ENCODE results near the gene SSTR3.

The SSTR3 gene

DNA sequence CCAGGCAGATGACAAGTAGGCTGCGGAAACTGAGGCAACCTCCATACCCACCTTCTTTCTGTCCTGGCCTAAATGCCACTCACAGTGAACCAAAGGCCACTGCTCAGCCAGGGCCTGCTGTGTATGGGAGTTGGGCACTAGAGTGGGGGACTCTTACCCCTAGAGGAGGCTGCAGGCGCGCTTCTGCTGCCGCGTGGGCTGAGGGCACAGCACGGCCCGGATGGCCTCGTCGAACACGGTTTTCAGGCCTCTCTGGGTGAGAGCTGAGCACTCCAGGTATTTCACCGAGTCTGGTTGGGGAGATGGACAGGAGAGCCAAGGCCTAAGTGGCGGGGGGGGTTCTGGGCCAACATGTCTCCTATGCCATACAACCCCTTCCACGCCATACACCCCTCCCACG is 14.2 kb upstream of the SSTR3 start:
- H3K4me3 ChIP-seq, result no peak overlapping the region
- no peaks in the 10 kb centered on the region for H3K9me3 ChIP-seq
- peaks cover 0 to 9% (median 0%) of the 10 kb centered on the region in 4 donors for H3K4me1 ChIP-seq
- TF ChIP-seq, protein P1, sequence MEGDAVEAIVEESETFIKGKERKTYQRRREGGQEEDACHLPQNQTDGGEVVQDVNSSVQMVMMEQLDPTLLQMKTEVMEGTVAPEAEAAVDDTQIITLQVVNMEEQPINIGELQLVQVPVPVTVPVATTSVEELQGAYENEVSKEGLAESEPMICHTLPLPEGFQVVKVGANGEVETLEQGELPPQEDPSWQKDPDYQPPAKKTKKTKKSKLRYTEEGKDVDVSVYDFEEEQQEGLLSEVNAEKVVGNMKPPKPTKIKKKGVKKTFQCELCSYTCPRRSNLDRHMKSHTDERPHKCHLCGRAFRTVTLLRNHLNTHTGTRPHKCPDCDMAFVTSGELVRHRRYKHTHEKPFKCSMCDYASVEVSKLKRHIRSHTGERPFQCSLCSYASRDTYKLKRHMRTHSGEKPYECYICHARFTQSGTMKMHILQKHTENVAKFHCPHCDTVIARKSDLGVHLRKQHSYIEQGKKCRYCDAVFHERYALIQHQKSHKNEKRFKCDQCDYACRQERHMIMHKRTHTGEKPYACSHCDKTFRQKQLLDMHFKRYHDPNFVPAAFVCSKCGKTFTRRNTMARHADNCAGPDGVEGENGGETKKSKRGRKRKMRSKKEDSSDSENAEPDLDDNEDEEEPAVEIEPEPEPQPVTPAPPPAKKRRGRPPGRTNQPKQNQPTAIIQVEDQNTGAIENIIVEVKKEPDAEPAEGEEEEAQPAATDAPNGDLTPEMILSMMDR (IDR thresholded peaks at IDR 0.05), result no peak
- H3K27ac ChIP-seq, result no peak overlapping the region
- no peak for DNase-seq
- intact Hi-C loops (cut with DNase I; ENCODE audit: low total_unique reads), result no loop called here
- H3K27me3 ChIP-seq, result peaks cover 0 to 37% of the 10 kb centered on the region in 2 donors
- no peaks in the 10 kb centered on the region for H3K36me3 ChIP-seq

DNA sequence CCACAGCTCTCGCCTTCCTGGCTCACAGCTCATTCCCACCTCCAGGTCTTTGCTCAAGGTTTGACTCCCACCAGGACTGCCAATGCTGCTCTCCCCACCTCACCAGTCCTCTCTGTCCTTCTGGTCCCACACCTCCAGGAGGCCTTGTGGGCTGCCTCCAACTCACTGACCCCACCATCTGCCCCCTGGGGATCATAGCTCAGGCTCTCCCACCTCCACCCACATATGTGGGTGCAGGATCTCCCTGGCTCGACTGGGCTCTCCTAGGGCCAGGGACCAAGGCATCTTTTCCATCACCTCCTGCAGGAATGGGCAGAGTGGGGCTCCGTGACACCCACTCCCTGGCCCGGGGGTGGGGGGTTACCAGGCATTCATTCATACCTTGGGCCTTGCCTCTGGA is 13.8 kb upstream of the SSTR3 start:
- intact Hi-C loops (cut with DNase I; ENCODE audit: low total_unique reads), result no loop called here
- DNase-seq, result no peak
- Histone ChIP-seq H3K4me3 (no peak overlapping the region), H3K27ac (no peak overlapping the region), H3K36me3 (no peaks in the 10 kb centered on the region), H3K4me1 (peaks cover 0 to 9% (median 0%) of the 10 kb centered on the region in 4 donors), H3K9me3 (no peaks in the 10 kb centered on the region), H3K27me3 (peaks cover 0 to 37% of the 10 kb centered on the region in 2 donors)
- TF ChIP-seq, protein P1 (IDR thresholded peaks at IDR 0.05), result no peak

DNA sequence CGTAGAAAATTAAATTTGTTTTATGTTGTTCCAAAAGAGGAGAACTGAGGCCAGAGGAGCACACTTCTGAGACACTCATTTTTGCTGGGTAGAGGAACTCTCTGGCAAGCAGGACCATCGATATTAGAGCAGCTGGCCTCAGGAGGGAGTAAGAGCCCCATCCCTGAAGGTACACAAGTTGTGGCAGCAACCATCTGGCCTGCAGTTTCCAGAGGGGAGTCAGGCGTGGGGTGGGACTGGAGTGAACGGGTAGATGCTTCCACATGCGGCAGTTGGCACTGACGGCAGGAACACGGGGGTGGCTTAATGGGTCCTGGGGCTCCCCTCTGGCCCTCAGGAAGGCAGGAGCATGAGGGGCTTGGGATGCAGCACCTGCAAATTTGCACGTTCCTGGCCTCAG is 13.2 kb upstream of the SSTR3 start:
- intact Hi-C loops (cut with DNase I; ENCODE audit: low total_unique reads), result no loop called here
- no peak overlapping the region for H3K27ac ChIP-seq
- no peak for DNase-seq
- no peaks in the 10 kb centered on the region for H3K9me3 ChIP-seq
- peaks cover 0 to 9% (median 0%) of the 10 kb centered on the region in 4 donors for H3K4me1 ChIP-seq
- TF ChIP-seq, protein P1 (IDR thresholded peaks at IDR 0.05), result no peak
- H3K4me3 ChIP-seq, result no peak overlapping the region
- H3K27me3 ChIP-seq, result peaks cover 0 to 38% of the 10 kb centered on the region in 2 donors
- H3K36me3 ChIP-seq, result no peaks in the 10 kb centered on the region

DNA sequence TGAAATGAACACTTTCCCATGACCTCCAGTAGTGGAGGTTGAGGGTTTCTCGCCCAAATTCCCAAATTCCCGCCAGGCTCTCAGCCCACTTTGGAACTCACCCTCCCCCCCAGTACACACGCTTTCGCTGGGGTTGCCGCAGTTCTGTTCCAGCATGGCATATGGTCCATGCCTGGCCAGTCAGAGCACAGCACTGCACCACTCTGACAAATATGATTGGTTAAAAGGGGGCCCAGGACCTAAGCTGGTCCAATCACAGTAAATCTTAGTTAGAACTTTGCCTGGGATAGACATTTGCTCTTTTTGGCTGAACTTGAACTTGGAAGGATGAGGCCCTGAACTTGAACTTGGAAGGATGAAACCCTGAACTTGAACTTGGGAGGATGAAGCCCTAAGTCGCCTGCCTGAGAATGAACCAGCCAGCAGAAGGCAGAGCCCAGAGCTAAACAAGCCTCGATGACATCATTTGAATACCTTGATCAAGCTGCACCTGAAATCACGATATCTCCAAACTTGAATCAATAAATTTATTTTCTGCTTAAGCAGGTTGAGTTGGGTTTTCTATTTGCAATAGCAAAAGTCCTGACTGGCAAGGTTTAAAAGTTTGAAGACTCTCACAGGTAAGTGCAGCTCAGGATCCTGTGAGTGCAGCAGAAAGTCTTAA is 12.6 kb upstream of the SSTR3 start:
- H3K4me1 ChIP-seq, result peaks cover 0 to 9% (median 0%) of the 10 kb centered on the region in 4 donors
- DNase-seq, result no peak
- H3K27ac ChIP-seq, result no peak overlapping the region
- no peak overlapping the region for H3K4me3 ChIP-seq
- intact Hi-C loops (cut with DNase I; ENCODE audit: low total_unique reads), result no loop called here
- no peaks in the 10 kb centered on the region for H3K9me3 ChIP-seq
- peaks cover 0 to 36% of the 10 kb centered on the region in 2 donors for H3K27me3 ChIP-seq
- TF ChIP-seq, protein P1 (IDR thresholded peaks at IDR 0.05), result no peak
- no peaks in the 10 kb centered on the region for H3K36me3 ChIP-seq

DNA sequence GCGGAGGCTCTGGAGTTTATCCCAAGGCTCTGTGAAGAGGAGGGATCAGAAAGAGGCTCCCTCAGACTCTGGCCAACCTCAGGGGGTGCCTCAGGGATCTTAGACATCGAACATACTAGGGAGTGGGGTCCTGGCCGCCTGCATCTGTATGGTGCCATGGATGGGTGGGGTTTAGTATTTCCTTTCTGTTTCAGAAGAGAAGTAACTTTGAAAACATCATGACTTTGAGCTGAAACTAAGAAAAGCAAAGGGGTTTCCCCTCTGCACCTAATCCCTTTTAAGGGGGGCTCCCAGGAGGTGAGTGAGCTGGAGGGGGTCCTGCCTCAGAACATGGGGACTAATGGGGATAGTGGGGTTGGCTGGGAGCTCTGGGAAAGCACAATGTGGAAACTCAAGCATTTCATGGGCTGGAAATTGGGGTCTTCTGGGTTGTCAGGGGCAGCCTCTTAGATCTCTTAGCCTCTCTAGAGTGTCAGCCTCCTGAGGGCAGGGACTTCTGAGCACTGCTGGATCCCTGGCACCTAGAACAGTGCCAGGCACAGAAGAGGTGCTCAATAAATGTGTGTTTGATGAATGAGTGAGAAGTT is 11.8 kb upstream of the SSTR3 start:
- Histone ChIP-seq H3K9me3 (no peaks in the 10 kb centered on the region), H3K27me3 (peaks cover 0 to 40% of the 10 kb centered on the region in 2 donors), H3K27ac (no peak overlapping the region), H3K36me3 (no peaks in the 10 kb centered on the region), H3K4me1 (peaks cover 0 to under 1% (median 0%) of the 10 kb centered on the region in 4 donors), H3K4me3 (no peak overlapping the region)
- DNase-seq, result no peak
- TF ChIP-seq, protein P1 (IDR thresholded peaks at IDR 0.05), result no peak
- intact Hi-C loops (cut with DNase I; ENCODE audit: low total_unique reads), result no loop called here

Data from tibial artery (tissue), 4 donors.